Kidney capillary endothelial cell (primary cell): ENCODE measurements around the gene CEP112.
"Not testable (repeated sequence)": the region's sequence is repeated elsewhere in the genome, so short reads cannot be mapped to it uniquely, and the experiment has no call there.

Experiments
- DNase-seq: peaks from one replicate; pipeline ENCODE4 v3.0.0-alpha.2; 2018; ENCODE audit warnings: low spot score

CEP112 gene

DNA sequence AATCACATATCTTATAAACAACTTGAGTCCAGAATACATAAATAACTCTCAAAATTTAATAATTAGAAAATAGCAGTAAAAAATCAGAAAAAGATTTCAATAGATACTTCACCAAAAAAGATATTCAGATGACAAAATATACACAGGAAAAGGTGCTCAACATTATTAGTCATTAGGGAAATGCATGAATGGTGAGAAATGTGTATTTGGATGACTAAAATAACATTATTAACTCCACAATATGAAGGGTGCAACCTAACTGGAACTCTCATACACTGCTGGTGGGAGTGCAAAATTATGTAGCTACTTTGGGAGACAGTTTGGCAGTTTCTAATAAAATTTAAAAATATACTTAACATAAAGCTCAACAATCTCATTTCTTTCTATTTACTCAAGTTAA is 368.2 kb downstream of the CEP112 start:
- no peak for DNase-seq

DNA sequence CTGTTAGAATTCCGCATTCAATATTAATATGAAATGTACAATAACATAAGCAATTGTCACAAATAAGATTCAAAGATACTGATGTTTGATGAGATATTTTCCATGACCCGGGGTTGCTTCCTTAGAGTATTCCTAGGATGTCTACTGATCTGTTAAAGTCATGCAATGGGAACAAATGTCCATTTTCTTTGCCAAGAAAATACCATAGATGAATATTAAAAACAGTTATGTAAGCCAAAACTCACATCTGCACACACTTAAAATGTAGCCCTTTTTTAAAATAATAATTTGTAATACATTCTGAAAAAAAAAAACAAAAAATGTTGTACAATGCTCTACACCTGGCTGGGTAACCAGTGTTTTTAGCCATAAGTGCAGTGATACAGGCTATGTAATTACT is 371.1 kb downstream of the CEP112 start:
- no peak for DNase-seq

DNA sequence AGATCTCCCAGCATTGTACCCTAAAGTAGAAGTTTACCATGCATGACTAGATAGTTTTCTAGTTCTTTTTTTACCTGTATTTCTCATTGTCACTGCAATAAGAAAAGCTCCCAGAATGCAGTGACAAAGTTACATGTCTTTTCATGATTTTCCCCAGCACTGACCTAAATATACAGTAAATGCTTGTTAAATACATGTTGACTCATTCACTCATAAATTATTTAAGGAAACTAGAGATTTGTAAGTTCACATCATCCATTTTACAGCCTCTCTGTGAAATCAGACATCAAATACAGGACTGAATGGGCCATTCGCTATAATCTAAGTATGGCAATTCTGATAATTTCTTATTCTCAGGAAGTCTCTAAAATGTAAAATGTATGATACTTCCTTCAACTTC is 371.6 kb downstream of the CEP112 start:
- DNase-seq, result no peak

DNA sequence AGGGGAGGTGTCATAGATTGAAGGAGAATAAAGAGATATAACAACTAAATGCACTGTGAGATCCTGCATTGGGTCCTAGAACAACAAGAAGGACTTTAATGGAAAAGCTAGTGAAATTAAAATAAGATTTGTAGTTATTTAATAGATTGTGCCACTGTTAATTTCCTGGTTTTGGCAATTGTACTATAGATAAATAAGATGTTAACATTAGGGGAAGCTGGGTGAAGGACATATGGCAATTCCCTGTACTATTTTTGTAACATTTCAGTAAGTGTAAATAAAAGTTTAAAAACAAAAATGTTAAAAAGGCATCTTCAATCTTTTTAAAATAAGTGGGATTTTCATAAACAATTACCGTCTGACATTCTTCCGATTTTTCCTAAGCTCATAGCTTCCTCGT is 372.1 kb downstream of the CEP112 start:
- DNase-seq, result no peak

DNA sequence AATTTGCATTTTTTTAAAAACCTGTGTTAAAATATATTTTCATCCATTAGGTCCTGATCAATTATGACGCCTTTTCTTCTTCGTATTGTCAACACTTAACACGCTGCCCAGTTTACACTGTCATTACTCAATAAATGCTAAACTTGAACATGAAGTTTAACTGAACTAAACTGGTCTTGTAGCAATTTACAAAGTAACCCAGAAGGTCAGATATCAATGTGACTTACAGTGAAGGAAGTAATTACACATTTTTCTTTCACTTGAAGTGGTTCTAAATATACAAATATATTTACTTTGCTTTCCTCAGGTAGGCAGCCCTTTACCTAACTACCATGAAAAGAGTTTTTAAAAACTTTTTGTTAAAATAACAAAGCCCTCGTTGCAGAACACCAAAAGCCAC is 374.0 kb downstream of the CEP112 start:
- DNase-seq, result no peak

DNA sequence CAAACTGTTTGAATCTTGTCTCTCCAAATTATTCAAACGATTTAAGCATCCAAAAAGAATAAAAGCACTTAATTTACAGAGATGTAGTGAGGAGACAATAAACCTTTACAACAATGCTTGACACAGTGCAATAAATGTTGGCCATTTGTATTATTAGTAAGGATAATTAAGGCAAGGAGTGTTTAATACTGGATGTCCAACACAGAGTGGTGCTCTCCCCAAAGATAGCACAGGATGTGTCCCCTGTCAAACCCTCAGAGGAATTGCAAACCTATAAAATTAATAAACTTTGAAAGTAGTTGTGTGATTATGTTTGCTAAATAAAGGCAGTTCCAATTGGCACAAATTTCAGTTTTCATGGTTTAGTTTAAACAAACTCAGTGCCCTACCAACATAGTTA is 377.5 kb downstream of the CEP112 start:
- no peak for DNase-seq

DNA sequence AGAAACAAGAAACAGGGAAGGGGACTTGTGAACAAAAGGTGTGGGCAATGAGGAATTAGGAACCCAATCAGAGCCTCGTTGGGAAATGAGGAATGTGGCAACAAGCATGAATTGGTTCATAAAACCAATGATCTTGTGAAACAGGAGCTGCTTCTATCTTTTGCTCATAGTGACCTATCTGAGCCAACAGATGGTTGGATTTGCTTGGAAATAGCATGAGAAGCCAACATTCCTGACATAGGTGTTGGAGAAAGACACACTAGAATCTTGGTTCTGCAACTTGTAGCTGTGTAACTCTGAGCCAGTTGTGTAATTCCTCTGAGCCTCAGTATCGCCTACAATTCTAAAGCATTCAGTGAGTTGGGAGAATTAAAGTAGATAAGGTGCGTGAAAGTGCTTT is 378.6 kb downstream of the CEP112 start:
- no peak for DNase-seq

DNA sequence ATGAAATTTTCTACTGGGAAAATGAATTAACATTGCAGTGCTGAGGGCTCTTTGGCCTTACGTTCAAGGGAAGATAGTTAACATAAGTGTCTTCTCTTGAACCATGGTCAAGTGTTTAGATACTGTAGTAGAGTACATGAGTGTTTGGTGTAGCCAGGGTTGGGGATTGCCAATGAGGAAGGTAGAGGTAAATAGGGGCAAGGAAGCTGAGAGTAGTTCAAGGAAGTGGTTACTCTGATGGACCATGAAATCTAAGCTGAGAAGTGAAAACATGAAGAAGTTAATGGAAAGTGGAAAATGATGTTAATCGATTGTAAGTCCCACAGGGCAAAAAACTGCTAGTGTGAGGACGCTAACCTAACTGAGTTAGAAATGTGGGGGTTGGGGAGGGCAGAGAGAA is 380.9 kb downstream of the CEP112 start:
- DNase-seq, result no peak

DNA sequence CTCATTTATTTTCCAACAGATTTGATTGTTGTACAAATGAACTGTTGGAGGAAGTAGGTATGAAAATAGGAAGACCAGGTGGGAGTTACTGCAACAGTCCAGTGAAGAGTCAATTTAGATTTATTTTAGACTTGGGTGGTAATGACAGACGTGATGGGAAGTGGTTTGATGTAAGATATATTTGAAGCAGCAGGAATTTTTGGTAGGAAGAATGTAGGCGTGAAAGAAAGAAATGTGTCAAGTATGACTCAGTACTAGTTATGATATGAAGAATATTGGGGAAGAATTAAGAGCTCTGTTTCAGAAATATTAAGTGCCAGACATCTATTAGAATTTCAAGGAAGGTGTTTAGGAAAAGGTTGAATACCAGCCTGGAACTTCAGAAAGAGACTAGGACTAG is 382.6 kb downstream of the CEP112 start:
- no peak for DNase-seq

DNA sequence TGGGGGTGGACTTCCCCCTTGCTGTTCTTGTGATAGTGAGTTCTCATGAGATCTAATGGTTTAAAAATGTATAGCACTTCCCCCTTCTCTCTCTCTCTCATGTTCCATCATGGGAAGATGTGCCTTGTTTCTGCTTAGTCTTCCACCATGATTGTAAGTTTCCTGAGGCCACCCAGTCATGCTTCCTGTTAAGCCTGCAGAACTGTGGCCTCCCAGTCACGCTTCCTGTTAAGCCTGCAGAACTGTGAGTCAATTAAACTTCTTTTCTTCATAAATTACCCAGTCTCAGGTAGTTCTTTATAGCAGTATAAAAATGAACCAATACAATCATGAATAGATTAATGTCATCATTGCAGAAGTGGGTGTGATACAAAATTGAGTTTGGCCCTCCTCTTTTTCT is 383.4 kb downstream of the CEP112 start:
- DNase-seq, result not testable (repeated sequence)

DNA sequence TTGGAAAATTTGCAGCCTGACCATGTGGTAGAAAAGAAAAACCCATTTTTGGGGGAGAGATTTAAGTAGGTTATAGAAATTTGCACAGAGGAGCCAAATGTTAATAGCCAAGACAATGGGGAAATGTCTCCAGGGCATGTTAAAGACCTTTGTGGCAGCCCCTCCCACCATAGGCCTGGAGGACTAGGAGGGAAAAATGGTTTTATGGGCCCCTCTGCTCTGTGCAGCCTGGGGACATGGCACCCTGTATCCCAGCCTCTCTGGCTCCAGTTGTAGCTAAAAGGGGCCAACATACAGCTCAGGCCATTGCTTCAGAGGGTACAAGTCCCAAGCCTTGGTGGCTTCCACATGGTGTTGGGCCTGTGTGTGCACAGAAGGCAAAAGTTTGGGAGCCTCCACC is 384.6 kb downstream of the CEP112 start:
- DNase-seq, result no peak

DNA sequence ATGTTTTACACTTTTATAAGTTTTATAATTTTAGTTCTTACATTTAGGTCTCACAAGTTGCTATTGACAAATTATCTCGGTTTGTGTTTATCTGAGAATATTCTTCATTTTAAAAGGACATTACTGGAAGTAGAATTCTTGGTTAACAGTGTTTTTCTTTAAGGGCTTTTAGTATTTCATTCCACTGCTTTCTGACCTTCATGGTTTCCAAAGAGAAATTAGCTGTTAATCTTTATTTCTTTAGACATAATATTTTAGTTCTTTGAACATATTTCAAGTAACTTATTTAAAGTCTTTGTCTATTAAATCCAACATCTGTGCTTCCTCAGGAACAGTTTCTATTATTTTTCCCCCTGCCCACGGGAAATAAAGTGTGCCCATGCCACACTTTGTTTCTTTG is 390.4 kb downstream of the CEP112 start:
- DNase-seq, result no peak

DNA sequence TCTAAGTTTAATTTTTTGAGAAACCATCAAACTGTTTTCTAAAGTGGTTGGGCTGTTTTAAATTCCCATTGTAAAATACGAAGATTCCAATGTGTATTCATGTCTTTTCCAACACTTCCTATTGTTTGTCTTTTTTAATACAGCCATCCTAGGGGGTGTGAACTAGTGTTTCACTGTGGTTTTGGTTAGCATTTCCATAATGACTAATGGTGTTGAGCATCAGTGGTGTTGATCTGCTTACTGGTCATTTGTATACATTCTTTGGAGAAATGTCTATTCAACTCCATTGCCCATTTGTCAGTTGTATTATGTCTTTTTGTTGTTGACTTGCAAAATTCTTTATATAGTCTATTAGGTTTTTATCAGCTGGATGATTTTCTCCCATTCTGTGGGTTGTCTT is 391.3 kb downstream of the CEP112 start:
- no peak for DNase-seq

DNA sequence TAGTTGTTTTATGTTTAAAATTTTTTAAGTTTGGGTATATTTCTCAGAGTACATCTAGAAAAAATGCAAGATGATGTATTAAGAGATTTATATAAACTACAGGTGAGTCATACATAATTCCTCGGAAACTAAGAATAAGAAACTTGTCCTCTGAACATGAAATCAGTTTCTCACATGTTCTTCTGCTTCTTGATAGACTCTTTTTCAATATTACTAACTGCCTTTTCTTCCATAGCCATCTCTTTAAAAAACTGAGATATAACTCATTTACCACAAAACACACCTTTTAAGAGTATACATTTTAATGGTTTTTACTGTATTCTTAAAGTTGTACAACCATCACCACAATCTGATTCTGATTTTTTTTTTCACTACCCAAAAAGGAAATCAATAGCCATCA is 392.1 kb downstream of the CEP112 start:
- DNase-seq, result no peak

DNA sequence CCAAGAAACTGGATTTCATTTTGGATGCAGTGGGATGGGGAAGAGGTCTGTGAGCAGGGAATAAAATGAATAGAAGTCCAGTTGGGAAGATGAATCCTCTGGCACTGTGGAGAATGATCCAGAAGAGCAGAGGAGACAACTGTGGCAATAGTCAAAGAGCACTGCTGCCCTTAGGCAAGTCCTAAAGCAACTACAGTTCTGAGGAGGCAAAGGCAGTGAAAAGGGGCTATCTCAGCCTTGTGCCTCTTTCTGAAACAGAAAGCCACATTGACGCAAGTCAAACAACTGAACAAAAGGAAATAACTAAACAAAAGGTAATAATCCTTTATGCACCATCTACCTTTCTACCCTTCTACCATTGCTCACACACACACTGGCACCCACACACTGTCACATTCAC is 392.5 kb downstream of the CEP112 start:
- DNase-seq, result no peak

DNA sequence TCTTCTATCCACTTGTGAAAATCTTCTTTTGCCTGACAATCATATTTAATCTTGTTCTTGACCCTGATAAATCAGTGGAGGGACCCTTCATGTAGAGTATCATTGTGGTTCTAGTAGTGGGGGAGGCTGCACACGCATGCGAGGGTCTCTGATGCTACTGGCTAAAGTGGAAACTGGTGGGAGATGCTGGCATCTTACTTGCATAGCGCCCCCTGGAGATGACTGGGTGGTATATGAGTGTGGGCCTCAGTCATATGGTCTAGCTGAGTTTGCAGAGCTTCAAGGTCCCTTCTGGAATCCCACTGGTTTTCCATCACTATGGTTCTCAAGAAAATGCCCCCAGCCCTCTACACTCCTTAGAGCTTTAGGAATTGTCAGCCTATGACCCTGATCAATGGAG is 394.1 kb downstream of the CEP112 start:
- DNase-seq, result no peak

DNA sequence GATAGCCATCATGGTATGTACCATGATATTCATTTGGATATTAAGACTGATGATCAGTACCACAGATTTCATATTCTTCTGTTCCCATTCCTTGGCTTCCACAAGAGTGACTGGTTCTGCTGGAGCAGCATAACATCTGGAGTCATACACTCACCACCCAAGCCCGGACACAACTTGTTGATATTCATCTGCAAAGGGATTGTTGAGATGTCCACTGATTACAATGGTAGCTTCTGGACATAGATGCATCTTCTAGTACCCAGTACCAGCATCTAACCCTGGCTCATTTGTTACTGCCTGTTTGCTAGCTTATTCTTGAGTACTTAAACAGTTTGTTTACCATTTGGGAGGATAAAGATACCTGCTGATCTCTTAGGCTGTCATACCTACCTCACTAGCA is 394.8 kb downstream of the CEP112 start:
- no peak for DNase-seq

DNA sequence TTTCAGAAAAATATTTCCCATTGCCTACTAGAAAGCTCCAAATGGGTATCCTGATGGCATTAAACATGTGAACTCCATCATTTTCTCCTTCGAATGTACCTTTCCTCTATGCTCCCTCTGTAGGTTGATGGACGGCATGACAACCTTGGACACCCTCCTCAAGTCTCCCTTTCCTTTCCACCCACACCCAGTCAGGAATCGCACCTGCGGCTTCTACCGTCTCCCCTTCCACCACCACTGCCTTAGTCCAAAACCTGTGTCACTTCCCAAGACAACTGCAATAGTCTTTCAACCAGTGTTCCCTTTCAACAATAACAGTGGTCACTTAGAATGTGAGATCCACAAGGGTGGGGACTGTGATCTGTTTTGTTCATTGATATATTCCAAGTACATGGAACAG is 397.4 kb downstream of the CEP112 start:
- peak; percentile 17 for DNase-seq

DNA sequence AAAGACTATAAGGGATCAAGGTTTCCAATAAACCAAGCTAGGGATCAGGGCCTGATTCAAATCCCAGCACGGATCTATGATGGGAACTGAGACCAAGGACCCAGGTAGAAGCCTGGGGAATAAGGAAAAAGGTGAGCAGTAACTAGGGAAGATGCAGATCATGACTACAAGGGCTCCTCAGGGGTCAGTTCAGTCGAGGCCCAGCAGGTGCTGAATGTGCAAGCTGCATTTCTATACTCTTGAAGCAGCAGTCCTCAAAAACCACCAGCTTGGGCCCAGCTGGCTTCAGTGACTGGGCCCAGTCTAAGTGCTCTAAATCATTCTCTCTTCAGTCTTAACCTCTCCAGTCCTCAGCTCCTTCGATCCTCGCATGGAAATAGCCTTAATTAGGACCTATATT is 401.7 kb downstream of the CEP112 start:
- DNase-seq, result no peak

DNA sequence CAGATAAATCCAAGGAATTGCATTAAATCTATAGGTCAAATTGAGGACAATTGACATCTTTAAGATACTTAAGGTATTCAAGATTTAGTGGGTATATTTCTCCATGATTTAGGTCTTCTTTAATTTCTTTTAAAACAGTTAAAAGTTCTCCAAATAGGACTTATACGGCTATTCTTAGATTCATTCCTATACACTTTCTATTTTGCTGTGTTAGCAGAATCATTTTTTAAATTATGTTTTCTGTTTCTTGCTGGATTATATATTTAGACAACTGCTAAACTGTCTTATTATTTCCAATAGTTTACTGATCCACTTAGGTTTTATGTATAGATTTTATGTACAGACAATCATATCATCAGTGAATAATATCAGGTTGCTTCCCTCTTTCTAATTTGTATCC is 404.4 kb downstream of the CEP112 start:
- no peak for DNase-seq

DNA sequence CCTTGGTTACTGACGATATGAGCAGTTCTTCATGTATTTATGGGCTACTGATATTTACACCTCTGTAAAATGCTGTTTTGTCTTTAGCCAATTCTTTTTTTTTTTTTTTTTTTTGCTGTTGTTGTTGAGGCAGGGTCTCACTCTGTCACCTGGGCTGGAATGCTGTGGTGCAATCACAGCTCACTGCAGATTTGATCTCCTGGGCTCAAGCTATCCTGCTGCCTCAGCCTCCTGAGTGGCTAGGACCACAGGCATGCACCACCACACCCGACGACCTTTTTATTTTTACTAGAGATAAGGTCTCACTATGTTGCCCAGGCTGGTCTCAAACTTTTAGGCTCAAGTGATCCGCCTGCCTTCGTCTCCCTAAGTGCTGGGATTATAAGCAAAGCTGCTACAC is 405.5 kb downstream of the CEP112 start:
- no peak for DNase-seq

DNA sequence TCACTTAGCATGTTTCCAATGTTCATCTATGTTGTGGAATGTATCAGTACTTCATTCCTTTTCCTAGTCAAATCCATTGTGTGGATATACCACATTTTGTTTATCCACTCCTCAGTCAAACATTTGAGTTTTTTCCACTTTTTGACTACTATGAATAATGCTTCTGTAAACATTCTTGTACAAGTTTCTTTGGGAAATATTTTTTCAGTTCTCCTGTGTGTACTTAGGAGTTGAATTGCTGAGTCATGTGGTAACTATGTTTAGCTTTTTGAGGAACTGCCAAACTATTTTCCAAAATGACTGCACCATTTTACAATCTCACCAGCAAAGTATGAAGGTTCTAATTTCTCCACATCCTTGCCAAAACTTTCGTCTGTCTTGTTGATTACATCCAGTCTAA is 406.8 kb downstream of the CEP112 start:
- peak; percentile 55 for DNase-seq

DNA sequence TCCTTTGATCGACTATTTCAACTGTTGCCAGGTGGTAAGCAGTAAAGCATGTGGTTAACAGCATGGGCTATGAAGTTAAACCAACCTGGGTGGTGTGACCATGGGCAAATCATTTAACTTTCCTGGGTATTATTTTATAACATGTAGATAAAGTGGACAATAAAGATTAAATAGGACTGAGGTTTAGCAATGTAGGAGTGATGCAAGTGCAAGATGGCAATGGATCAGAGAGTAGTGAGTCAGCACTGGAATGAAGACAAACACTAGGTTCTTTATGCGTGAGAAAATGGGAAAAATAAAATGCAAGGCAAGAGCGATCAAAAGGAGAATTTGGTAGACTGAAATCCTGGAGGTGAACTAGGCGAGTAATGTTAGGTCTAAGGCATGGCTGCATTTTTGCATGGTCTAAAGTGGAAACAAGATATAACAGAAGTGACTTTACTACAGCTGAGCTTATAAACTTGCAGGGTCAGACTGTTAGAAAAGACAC is 408.0 kb downstream of the CEP112 start:
- DNase-seq, result no peak

DNA sequence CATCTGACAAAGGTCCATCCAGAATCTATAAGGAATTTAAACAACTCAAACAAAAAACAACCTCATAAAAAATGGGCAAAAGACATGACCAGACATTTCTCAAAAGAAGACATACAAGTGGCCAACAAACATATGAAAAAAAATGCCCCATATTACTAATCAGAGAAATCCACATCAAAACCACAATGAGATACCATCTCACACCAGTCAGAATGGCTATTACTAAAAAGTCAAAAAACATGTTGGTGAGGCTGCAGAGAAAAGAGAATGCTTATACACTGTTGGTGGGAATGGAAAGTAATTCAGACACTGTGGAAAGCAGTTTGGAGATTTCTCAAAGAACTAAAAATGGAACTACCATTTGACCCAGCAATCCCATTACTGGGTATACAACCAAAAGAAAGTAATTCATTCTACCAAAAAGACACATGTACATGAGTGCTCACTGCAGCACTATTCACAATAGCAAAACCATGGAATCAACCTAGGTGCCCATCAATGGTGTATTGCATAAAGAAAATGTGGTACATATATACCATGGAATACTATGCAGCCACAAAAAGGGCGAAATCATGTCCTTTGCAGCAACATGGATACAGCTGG is 409.7 kb downstream of the CEP112 start:
- not testable (repeated sequence) for DNase-seq

DNA sequence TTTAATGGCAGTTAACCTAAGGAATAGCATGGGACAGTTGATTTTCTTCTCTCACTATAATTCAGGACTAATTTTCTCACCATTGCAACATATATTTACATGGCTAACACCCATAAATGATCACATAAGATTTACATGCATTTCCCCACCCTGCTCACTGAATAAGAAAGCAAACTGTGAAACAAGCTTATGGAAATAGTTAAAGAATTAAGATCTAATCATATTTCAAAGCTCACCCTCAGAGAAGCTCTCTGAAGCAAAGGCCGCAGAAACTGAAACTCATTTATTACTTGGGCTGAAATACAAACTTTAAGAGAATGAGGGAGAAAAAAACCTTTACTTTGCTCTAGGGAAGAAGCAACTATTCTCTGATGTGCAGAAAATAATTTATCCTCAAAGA is 411.8 kb downstream of the CEP112 start:
- no peak for DNase-seq
